Effector CD8-positive, alpha-beta T cell (primary cell): ENCODE measurements around the gene GIPC3.

ENCODE experiments used
- DNase-seq: peaks from one replicate; lab custom pipeline; 2025; lab: John Stamatoyannopoulos, UW
- total RNA-seq, 4 experiments: gene quantifications; one replicate each; lab custom pipeline; 2026; lab: John Stamatoyannopoulos, UW

Gene GIPC3, protein sequence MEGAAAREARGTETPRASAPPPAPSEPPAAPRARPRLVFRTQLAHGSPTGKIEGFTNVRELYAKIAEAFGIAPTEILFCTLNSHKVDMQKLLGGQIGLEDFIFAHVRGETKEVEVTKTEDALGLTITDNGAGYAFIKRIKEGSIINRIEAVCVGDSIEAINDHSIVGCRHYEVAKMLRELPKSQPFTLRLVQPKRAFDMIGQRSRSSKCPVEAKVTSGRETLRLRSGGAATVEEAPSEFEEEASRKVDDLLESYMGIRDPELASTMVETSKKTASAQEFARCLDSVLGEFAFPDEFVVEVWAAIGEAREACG
- total RNA-seq, result 0.97 to 4.9 (median 2.5) reads per million in 4 experiments

DNA sequence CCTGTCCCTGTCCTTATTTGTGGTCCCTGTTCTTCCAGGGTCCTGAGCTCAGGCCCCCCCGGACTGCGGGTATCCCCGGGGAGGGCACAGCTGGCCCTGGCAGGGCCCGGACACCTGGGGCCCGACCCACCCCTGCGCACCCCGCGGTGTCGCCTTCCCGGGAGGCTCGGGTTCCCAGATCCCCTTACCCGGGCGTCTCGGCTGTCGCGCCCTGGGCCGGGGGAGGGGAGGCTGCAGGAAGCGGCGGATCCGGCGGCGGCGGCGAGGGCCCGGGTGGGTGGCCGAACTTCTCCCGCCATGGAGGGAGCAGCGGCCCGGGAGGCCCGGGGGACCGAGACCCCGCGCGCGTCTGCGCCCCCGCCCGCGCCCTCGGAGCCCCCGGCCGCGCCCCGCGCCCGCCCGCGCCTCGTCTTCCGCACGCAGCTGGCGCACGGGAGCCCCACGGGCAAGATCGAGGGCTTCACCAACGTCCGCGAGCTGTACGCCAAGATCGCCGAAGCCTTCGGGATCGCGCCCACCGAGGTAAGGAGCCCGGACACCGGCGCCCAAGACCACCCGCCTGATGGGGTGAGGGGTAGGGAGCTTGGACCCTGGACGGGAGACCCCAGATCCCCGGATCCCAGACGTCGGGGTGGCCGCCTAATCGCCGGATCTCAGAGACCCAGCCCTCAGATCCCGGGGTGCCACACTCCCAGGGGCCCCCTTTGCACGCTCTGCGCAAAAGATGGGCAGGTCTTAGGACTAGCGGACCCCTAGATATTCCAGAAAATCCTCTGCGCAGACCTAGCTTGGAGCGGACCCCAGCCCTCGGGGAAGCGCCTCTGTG is at the start of gene GIPC3:
Gene GIPC3, plus strand, starts transcription at position 178 of the 826 bp plus-strand sequence. Its CDS starts 120 bp downstream, at position 298.
- DNase-seq, result no peak

GRCh38 chr19:3535563-3535965 is 49.7 kb upstream of the GIPC3 start:
- DNase-seq, result no peak

GRCh38 chr19:3535981-3536380 is 49.3 kb upstream of the GIPC3 start:
- no peak for DNase-seq

- DNase-seq, result no peak
Observed at GRCh38 chr19:3536429-3537100, 48.7 kb upstream of the GIPC3 start.

DNA sequence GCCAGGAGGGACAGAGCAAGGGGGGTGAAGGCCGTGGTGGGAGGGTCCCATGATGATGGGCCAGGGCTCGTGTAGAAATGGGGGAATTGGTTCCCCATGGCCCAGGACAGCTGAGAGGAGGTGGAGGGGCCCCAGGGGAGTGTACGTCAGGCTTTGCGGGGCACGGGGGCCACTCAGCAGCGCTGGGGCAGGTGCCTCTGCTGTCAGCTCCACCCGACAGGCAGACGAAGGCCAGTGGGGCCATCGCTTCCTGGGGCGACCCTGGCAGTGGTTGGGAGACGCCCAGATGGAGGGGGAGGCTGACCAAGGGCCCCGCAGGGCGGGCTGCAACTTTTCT is 48.2 kb upstream of the GIPC3 start:
- no peak for DNase-seq

DNA sequence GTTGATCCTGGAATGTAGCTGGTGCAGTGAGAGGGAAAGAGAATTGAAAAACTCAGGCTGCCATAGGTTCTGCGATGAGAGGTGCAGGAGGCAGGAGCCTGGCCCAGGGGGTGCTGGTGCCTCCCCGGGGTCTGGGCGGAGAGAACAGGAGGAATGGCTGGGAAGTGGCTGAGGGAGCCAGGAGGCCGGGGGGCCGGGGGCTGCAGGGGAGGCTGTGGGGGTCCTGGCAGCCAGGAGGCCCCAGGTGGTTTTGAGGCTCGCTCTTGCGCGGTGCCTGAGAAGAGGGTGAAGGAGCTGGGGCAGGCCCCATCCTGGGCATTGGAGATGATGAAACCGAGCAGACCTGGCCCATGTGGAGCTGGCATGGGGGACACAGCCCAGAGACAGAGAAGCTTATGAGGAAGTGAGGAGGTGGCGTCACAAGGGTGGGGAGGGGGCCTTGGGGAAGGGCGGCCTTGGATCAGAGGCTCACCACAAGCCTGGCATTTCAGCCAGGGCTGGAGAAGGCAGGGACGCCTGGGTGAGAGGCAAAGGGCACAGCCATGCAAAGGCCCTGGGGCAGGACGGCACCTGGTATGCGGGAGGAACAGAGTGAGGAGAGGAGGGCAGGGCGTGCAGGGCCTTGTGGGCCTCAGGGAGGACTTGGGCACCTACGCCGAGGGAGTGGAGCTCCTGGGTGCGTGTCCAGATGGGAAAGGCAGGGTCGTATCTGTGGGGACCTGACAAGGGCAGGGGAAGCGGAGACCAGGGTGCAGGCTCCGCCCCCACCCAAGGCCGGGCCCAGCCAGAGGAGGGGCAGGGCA is 47.6 kb upstream of the GIPC3 start:
- no peak for DNase-seq

DNA sequence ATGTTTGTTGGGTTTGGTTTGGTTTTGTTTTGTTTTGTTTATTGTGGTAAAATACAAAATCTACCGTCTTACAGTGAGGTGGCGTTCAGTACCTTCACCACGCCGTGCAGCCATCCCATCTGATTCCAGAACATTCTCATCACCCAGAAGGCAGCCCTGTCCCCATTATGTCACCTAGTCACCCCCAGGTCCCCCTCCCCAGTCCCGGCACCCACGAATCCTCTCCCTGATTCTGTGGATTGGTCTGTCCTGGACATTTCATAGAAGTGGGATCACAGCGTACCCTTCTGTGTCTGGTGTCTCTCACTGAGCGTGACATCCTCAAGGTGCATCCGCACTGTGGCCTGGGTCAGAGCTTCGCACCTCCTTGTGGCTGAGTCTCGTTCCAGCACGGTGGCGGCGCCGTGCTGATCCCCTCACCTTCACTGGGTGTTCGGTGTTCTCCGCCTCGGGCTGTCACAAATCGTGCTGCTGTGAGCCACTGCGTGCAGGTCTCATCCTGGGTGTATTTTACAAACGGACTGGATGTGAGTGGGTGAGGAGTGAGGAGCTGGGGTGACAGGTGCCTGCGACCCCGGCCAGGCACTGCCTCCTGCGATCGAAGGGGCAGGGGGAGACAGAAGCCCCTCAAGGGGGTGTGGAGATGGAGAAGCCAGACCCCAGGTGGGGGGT is 46.9 kb upstream of the GIPC3 start:
- no peak for DNase-seq

DNA sequence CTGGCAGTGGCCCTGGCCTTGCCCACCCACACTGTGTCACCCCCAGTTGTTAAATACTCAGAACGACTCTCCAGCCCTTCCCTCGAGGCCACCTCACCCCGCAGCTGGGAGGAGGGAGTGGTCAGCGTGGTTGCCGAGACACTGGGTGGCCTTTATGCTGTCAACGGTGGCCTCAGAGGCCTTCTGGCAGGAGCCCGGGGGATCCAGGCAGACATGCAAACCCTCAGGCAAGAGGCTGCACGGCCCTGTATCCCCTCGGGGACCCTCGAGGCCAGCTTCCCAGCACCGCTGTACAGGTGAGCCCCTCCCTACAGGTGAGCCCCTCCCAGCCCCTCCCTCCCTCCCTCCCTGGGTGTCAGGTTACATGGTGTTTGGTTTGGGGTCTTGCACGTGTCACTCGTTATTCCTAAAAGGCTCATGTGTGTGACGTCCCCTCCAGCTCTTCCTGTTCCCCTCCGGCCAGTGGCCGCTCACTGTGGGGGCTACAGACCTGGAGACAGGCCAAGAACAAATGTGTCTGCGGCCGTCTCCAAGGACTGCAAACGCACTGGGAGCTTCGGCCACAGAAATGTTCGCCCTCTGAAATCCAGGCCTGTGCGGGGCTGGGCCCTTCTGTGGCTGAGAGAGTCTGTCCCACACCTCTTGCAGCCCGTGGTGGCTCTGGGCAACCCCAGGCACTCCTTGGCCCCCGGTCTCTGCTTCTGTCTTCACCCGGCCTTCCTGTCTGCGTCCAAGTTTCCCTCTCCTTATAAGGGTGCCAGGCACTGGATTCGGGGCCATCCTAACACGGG is 46.1 kb upstream of the GIPC3 start, which contains the start of gene TEKTIP1:
Gene TEKTIP1, plus strand, starts transcription at position 210 of the 791 bp plus-strand sequence. Its CDS starts 4 bp downstream, at position 214.
- DNase-seq, result no peak

- no peak for DNase-seq
Observed at GRCh38 chr19:3539756-3540118, 45.5 kb upstream of the GIPC3 start.

DNA sequence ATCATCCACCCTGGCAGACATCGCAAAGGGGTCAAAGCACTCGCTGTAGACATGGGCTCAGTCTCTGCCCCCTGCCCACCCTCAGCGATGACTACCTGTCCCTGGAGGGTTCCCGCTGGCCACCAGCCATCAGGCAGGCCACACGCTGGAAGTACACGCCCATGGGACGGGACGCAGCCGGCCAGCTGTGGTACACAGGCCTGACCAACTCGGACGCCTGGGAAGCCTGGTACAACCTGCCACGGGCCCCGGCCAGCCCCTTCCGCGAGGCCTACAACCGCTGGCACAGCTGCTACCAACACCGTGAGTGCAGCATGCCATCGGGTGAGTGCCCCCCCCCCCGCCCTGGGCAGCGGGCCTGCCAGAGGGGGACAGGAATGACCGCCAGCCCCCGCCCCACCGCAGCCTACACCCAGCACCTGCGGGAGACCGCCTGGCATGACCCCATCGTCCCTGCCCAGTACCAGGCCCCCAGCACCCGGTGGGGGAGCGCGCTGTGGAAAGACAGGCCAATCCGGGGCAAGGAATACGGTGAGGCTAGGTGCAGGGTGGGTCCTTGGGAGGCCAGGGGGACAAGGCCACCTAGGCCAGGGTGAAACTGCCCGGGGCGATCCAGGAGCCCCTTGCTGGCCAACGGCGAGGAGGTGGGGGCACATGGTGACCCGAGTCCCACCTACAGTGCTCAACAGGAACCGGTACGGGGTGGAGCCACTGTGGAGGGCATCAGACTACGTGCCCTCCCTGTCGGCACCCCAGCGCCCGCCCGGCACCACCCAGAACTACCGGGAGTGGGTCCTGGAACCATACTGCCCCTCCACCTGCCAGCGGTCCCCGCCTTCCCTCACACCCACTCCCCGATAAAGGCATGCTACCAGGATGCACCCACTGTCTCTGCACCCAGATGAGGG is 41.9 kb upstream of the GIPC3 start:
- DNase-seq, result no peak

DNA sequence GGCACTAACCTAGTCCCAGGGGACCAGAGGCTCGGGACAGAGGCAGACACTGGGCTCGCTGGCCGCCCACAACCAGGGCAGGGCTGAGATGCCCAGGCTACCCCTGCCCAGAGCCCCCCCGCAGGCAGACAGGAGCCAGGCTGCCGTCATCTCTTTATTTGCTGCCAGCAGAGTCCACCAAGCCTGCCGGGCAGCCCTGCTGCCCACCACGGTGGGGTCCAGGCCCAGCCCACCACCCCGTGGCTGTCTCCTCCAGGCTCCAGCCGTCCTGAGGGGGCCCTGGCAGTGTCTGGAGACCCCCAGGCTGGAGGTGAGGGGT is 41.3 kb upstream of the GIPC3 start:
- DNase-seq, result no peak

GRCh38 chr19:3544742-3545668 is 40.3 kb upstream of the GIPC3 start:
- peak; percentile 74 for DNase-seq

DNA sequence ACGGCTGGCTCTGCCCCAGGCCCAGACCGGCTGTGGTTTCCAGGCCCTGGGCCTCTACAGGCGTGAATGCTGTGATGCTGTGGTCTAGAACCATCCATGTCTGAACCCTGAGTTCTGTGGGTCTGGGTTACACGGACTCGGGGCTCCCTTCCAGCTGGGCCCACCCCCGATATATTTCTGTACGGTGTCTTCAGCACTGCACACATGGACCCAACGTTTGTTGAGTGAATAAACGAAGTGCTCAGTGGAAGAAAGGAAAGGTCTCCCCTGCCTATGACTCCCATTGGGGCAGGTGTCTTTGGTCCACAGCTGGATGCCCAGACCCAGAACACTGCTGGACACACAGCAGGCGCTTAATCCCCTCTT is 39.6 kb upstream of the GIPC3 start:
- no peak for DNase-seq

DNA sequence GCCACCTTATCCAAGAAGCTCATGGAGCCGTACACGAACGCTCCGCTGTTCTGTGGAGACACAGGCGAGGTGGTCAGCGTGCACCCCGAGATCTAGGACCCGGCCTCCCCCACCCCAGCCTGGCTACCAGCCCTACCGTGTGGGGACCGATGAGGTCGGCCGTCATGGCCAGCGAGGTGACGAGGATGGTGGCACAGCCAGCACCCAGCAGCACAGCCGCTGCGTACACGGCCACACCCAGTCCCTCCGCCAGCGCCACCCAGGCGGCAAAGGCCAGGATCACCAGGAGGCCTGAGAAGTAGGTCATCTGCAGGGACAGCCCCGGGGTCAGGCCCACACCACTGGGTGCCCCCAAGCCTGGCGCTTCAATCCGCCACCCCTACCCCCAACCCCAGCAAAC is 39.2 kb upstream of the GIPC3 start:
- no peak for DNase-seq

DNA sequence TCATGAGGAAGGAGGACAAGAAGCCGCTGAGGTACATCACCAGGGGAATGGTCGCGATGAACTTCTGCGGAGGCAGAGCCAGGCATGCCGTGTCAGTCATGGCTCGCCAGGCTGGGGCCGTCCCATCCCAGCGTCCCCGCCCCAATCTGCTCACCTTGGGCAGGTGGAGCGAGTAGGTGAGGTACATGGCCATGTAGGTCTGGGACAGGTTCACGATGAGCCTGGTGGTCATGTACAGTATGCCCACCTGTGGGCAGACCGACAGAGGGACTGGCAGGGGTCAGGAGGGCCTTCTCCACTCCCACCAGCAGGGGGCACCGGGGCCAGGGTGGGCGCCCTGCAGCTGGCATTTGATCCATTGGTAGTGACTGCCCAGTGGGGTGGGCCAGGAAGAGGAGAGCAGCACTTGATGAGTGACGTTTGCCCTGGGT is 38.0 kb upstream of the GIPC3 start:
- DNase-seq, result peak; percentile 16

- DNase-seq, result no peak
Observed at GRCh38 chr19:3547767-3548282, 37.5 kb upstream of the GIPC3 start.

DNA sequence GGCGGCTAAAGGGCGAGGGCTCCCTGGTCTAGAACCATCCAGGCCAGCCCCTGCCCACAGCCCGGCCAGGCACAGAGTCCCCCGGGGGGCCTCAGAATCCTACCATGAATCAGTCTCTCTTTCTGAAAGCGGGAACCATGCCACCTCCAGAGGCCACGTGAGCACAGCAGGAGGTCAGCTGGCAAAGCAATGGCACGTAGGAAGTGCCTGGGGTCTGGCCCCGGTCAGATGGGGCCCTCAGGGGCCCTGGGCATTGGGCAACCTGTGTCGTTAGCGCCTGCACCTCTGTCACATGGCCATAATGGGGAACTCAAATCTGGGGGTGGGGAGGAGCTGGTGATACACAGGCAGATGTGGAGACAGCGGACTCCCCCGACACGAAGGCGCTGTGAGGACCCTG is 36.7 kb upstream of the GIPC3 start:
- no peak for DNase-seq

DNA sequence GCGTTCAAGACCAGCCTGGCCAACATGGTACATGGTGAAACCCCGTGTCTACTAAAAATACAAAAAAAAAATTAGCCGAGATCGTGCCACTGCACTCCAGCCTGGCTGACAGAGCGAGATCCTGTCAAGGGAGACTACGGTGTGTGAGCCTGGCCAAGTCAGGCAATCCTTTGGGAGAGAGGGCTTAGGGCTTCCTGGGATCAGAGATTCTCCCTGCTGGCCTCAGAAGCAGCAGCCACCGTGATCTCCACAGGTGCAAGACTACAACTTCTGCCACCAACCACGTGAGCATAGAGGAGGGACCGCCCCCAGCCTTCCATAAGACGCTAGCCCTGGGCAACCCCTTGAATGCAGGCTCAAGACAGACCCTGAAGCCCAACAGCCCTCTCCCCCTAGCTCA is 35.5 kb upstream of the GIPC3 start:
- DNase-seq, result no peak
